AG10803 (cell line): Measurements from ENCODE around the gene ZNF615.
"Not testable (repeated sequence)": the region's sequence is repeated elsewhere in the genome, so short reads cannot be mapped to it uniquely, and the experiment has no call there.

Experiments used
- DNase-seq: peaks from one replicate; pipeline ENCODE4 v3.0.0; 2010; ENCODE audit warnings: low read depth
- H3K4me3 ChIP-seq: 2 replicates; pipeline ENCODE4 v1.5.1; 2011; ENCODE audit warnings: mild to moderate bottlenecking, low read length, control low read depth
- TF ChIP-seq, protein P1 (sequence below): conservative IDR thresholded peaks from 2 replicates; pipeline ENCODE4 v1.5.1; 2011; ENCODE audit warnings: mild to moderate bottlenecking, low read length, control low read depth, inconsistent platforms

ZNF615 gene

DNA sequence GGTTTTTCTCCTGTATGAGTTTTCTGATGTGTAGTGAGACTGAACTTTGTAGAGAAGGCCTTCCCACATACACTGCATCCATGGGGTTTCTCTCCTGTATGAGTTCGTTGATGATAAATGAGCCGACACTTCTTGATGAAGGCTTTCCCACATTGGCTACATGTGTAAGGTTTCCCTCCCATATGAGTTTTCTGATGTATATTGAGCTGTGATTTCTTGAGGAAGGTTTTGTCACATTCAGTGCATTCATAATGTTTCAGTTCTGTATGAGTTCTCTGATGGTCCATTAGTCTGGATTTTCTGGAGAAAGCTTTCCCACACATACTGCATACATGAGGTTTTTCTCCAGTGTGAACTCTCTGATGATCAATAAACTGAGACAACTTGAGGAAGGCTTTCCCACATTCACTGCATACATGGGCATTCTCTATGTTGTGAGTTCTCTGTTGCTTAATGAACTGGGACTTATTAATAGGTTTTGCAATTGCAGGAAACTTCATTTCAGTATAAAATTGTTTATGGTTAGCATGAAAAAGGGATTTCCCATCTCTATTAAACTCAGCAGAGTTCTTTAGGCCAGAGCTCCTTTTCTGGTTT is 13.9 kb downstream of the ZNF615 start:
- H3K4me3 ChIP-seq = no peak overlapping the region
- no peak for DNase-seq
- TF ChIP-seq, protein P1, sequence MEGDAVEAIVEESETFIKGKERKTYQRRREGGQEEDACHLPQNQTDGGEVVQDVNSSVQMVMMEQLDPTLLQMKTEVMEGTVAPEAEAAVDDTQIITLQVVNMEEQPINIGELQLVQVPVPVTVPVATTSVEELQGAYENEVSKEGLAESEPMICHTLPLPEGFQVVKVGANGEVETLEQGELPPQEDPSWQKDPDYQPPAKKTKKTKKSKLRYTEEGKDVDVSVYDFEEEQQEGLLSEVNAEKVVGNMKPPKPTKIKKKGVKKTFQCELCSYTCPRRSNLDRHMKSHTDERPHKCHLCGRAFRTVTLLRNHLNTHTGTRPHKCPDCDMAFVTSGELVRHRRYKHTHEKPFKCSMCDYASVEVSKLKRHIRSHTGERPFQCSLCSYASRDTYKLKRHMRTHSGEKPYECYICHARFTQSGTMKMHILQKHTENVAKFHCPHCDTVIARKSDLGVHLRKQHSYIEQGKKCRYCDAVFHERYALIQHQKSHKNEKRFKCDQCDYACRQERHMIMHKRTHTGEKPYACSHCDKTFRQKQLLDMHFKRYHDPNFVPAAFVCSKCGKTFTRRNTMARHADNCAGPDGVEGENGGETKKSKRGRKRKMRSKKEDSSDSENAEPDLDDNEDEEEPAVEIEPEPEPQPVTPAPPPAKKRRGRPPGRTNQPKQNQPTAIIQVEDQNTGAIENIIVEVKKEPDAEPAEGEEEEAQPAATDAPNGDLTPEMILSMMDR = no peak

DNA sequence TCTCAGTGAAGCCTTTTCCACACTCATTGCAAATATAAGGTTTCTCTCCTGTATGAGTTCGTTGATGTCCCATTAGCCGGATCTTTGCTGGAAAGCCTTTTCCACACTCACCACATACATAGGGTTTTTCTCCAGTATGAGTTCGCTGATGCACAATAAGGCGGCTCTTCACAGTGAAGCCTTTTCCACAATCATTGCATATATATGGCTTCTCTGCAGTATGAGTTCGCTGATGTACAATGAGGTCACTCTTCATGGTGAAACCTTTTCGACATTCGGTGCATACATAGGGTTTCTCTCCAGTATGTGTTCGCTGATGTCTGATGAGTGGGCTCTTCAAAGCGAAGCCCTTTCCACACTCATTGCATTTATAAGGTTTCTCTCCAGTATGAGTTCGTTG is 14.6 kb downstream of the ZNF615 start:
- no peak overlapping the region for H3K4me3 ChIP-seq
- TF ChIP-seq, protein P1 = no peak
- DNase-seq = no peak

DNA sequence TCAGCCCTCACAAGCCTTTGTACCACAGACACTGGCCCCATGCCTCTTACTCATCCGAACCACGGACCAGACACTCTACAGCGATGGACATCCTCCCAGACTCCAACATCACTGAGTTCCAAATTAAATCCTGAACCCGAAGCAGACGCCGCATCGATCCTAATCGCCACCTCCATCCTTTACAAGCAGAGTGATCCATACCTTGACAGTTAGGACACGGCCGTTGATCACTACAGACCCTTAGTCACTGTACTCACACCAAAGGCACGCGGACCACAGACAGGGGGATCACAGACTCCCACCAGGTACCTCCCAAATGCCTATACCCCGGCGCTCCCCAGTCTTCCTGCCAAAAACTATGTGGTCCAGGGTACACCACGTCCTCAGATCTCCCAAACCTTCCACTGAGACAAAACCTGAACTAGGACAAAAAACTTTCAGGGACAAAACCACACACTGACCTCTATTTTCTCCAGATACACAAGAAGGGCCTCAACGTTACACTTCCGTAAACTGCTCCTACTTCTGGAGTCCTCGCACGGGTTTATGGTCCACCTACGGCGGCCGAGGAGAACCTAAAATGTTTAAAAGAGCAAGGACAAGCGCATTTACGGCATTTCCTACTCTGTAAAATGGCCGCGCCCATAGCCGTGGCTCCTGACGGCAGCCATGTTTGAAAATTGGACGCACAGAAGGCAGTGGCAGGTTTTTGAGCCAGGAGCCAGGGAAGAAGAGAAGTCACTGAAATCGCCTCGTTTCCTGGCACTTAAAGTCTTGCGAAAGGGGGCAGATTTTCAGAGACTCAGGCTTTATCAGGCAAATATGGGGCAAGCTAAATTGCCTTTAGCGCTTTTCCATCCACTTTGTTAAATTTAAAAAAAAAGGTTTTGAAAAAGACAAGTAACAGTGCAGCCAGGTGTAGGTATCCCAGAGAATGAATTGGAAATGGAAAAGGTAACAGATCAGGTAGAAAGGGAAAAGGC is 21.4 kb downstream of the ZNF615 start, which contains the start of gene ZNF350:
TSS of gene ZNF350 (minus strand) at position 532 of the 983 bp plus-strand sequence. CDS start 12,480 bp downstream, outside the sequence.
- H3K4me3 ChIP-seq = peak within 1 kb of the TSS; percentile 92
- DNase-seq = peak; percentile 96
- TF ChIP-seq, protein P1 = no peak

DNA sequence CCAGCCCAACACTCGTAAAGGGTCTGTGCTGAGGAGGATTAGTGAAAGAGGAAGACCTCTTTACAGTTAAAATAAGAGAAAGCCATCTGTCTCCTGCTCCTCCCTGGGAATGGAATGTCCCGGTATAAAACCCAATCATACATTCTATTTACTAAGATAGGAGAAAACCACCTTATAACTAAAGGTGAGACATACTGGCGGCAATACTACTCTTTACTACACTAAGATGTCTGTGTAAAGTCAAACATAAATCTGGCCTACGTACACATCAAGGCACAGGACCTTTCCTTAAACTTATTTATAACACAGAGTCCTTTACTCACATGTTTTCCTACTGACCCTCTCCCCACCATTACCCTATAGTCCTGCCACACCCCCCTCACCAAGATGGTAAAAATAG is 24.6 kb downstream of the ZNF615 start:
- DNase-seq = no peak
- H3K4me3 ChIP-seq = no peak overlapping the region
- TF ChIP-seq, protein P1 = no peak

DNA sequence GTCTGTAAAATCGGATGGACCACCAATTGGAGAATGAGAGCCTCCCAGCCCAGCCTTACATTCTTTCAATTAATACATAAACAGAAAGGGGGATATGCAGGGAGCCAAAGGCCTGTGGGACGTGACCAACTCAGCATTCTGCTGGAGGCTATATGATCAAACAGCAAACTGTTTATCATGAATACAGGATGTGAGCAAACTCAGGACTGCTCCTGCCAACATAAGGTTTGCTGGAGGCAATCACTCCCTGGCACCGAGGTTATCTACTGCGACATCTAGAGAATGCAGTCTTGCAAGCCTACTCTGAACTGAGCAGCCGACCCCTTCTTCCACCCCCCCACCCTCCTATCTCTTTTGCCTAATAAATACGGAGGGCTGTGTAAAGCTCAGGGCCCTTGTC is 27.1 kb downstream of the ZNF615 start:
- DNase-seq, H3K4me3 ChIP-seq: not testable (repeated sequence)

DNA sequence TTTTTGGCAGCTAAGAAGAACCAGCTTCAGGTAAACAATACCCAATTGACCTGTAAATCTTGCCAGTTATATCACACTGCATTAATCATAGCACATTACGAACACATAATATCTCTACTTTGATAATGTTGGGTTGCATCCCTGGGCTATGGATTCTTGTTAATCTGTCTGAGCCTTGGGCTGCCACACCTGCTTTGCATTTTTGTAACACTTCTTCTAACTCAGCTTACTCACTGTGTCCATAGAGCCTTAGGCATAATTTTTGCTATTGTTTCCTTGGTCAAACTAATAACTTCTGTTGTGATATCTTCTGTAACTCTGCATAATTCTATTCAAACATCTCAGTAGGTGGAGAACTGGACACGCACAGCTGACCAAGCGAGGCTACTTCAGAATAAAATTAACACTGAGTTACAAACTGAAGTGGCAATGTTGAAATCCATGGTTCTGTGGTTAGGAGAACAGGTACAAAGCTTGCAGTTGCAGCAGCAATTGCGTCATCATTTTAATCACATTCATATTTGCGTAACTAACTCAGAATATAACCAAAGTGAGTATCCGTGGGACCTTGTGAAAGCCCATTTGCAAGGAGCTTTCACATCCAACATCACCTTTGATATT is 27.8 kb downstream of the ZNF615 start:
- H3K4me3 ChIP-seq = no peak overlapping the region
- TF ChIP-seq, protein P1 = no peak
- DNase-seq = peak; percentile 12

DNA sequence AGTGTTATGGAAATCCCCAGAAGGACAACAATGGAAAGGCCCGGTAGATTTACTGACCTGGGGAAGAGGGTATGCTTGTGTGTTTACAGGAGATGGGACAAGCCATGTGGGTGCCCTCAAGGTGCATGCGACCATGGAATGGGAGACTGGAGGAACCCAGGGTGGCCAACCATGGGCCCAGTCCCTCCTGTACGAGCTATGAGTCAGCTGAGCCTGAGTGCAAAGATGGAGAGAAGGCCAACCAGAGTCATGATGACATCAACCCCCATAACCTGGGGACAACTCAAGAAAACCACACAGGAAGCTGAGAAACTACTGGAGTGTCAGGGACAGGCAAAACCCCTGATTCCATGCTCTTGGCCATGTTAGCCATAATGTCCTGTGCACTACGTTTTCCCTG is 29.1 kb downstream of the ZNF615 start:
- no peak for DNase-seq
- no peak overlapping the region for H3K4me3 ChIP-seq
- TF ChIP-seq, protein P1 = no peak
